Right lobe of liver (tissue), 4 donors: ENCODE measurements around the gene PIAS1.

ENCODE experiments used
- POLR2A ChIP-seq: fragments of 450-650 bp; IDR thresholded peaks from one replicate; pipeline ENCODE4 v1.6.1; 2017; ENCODE audit warnings: antibody characterized with exemption, mild to moderate bottlenecking
- TF ChIP-seq, protein P1 (sequence below), 4 donors: fragments of 200-600 bp in 3 of 4; fragments of 450-650 bp in 1 of 4; IDR thresholded peaks; one replicate each; pipeline versions ENCODE4 v1.5.1 to v1.8.0; 2016 to 2022; ENCODE audit warnings: antibody characterized with exemption in 4 of 4, mild to moderate bottlenecking in 2 of 4
- donor health status: DM: no; HTN: no; CAD: no.
- donor health status: DM: no; HTN: no; CAD: no.
- donor health status: DM: no; HTN: yes; CAD: no.

DNA sequence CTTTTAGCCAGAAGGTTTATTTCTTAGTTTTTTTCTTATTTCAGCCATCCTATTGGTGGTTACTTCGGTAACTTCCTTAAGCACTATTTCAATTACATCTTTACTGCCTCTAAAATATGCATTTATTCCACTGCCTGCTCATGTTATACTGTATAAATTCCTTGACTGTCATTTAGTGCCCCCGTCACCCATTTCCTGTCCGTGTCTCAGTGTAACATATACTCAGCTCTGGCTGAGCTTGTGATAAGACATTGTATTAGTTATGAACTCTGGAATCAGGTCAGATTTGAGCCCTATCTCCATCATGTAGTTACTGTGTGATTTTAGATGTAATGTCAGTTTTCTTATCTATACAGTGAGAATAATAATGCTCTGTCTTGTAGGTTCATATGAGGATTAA is 24.2 kb downstream of the PIAS1 start:
- TF ChIP-seq, protein P1, sequence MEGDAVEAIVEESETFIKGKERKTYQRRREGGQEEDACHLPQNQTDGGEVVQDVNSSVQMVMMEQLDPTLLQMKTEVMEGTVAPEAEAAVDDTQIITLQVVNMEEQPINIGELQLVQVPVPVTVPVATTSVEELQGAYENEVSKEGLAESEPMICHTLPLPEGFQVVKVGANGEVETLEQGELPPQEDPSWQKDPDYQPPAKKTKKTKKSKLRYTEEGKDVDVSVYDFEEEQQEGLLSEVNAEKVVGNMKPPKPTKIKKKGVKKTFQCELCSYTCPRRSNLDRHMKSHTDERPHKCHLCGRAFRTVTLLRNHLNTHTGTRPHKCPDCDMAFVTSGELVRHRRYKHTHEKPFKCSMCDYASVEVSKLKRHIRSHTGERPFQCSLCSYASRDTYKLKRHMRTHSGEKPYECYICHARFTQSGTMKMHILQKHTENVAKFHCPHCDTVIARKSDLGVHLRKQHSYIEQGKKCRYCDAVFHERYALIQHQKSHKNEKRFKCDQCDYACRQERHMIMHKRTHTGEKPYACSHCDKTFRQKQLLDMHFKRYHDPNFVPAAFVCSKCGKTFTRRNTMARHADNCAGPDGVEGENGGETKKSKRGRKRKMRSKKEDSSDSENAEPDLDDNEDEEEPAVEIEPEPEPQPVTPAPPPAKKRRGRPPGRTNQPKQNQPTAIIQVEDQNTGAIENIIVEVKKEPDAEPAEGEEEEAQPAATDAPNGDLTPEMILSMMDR (IDR thresholded peaks at IDR 0.05), result no peak
- TF ChIP-seq POLR2A, result no peak
